Cerebellar nuclear complex (tissue), 1 donor: ENCODE results near the gene ETV7.
"Not testable (repeated sequence)": the region's sequence is repeated elsewhere in the genome, so short reads cannot be mapped to it uniquely, and the experiment has no call there.

ENCODE experiments used
- DNase-seq, 2 experiments: peaks; one replicate each; lab custom pipeline; 2025; lab: John Stamatoyannopoulos, UW

ETV7 gene

DNA sequence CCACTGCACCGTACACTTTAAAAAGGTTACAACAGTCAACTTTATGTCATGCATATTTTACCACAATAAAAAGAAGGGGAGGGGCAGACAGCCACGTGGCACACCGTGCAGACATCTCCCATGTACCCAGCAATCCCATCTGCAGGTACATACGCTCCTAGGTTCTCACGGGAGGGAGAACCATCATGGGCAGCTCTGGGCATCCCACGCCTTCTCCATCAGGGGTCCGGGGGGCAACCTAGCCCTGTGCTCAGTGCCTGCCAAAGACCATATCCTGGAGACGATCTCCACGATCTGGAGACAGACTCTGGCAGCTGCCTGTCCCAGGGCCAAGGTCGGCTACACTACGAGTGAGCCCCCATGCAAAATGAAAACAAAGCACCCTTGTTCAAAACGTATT, 48.3 kb downstream of the ETV7 start:
- DNase-seq, result no peak

DNA sequence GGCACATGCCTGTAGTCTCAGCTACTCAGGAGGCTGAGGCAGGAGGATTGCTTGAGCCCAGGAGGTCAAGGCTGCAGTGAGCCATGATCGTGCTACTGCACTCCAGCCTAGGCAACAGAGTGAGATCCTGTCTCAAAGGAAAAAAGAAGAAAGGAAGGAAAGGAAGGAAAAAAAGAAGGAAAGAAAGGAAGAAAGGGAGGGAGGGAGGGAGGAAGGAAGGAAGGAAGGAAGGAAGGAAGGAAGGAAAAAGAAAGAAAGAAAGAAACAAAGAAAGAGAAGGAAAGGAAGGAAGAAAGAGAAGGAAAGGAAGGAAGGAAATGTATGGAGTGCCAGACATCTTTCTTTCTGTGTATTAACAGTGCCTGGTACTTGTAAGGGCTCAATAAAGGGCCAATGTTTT, 49.2 kb downstream of the ETV7 start:
- DNase-seq, result not testable (repeated sequence)

DNA sequence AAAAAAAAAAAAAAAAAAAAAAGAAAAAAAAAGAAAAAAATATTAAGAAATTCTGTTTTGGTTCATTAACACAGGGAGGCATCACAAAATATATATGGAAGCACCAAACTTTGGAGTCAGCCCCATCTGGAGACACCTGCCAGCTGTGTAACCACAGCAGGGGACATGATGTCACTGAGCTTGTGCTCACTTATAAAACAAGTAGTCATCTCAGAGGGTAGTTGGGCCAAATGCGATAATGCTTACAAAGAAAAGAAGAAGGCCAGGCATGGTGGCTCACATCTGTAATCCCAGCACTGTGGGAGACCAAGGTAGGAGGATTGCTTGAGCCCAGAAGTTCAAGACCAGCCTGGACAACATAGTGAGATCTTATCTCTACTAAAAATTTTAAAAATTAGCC, 49.7 kb downstream of the ETV7 start:
- no peak for DNase-seq

DNA sequence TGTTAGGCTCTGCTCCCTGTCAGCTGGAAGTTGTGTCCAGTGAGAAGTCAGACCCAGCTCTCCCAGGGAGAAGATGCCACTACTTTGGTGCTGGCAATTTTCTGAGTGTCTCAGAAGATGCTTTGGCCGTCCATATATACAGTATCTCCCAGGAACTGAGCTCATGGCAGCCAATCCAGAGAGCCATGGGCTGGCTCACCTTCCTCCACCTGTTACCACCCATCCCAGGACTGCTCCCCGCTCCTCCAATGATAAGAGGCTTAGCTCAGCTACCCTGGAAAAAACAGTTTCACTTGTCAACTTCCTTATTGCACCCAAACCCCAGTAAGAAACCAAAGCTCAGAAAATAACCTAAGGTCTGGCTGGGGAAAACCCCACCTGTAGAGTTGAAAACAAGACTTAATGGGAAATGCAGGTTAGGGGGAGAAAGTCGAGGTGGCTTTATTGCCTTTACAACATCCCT, 50.7 kb downstream of the ETV7 start, which contains the start of gene BNIP5:
TSS of gene BNIP5 (minus strand) at position 110 of the 463 bp plus-strand sequence. CDS start 6,198 bp downstream, outside the sequence.
- DNase-seq, result no peak

DNA sequence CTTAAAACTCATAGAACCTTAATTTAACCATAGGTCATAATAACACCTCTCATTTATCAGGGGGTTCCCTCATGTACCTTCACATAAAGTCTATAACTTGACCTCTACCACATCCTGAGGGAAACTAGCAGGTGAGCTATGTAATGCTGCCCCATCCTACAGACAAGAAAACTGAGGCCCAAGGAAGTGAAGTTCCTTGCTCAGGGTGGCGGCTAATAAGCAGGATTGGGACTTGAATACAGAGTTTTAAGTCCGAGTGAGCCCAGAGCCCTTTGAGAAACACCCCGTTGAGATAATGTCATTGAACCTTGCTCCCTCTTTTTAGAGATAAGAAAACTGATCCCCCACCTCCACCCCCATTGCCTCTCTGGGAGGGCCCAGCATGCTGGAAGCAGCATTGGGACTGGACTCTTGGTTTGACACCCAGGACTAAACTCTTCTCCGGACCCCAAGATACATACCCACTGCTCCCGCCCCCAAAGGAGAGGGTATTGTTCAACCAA, 51.2 kb downstream of the ETV7 start:
- no peak for DNase-seq

DNA sequence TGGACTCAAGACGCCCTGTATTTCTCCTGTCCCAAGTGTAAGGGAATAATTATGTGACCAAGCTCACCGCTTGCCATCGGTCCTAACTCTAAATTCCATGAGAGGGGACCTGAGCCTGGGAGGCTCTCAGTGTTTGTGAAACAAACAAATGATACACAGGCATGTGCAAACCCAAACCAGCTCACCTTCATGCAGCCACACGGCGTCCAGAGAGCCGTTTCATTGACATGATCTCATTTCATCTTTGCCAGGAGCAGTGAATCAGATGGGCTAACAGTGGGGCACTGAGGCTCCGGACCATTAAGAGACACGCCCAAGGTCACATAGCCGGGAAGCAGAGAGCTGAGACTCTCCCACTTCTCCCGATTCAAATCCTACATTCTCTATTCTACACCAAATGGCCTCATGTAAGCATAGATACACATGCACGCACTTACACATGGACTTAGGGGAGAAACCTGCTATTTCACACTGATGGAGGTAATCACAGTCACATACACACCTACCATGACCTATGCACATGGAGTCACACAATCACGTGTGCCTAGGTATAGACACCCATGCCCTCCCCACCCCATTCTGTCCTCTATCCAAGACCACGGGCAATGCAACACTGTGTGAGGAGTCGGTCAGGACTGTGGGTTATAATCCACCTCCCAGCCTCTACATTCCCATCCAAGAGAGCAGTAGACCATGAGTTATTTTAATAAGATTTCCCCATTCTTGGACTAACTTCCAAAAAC, 51.8 kb downstream of the ETV7 start:
- DNase-seq, result no peak

DNA sequence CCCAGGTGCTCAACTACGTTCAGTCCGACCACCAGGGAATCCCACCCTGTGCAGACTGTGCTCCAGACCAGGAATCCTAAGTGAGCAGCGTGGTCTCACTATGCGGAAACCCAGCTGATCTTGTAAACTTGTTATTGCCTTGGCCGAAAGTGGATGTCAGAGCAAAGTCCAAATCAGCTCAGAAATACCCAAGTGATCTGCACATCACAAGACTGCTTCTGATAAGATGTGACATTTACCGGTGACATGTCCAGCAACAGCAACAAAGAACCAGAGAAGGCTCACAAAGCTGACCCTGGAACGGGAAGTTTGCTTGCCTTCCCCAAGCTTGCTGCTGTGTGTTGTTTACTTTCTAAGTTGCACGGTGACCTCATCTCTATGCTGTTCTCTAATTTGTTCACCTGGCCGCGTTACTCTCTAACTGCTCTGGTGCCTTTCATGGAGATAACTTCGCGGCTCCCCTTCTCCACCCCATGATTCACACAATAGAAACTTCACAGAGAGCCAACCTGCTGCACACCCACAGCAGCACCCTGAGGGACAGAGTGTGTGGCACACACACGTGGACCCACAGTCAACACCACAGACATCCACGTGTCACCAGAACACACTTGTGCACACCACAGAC, 52.5 kb downstream of the ETV7 start:
- DNase-seq, result no peak

DNA sequence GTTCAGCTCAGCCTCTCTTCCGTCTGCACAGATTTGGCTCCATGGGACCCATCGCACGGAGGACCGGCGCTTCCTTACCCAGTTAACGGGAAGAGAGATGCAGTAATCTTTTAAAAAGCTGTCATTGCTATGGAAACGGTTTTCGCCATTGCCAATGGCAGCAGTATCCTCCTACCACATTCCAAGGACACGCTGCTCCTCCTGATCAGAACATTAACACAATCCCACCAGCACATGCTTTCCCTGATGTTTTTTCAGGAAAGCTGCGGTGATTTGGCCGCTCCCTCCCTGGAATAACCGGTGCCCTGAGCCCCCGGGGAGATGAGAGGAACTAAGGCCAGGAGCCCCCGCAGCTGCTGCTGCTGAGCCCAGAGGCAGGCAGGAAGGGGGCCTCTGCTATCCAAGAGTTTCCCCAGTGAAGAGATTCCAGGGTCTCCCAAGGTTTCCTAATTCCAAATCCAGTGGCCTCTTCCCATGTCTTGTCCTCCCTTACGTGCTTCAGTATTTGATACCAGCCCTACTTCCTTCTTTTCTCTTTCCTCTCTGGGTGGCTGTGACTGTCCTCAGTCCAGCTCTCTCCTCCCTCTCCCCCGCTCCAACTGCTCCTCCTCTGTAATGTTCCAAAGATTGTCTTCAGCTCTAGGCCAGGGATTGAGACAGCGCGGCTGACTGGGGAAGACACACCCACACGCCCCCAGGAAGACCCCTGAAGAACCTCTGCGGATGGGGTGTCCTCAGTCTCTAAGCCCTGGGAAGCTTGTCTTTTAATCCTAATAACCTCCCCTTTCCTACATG, 53.3 kb downstream of the ETV7 start:
- no peak for DNase-seq

DNA sequence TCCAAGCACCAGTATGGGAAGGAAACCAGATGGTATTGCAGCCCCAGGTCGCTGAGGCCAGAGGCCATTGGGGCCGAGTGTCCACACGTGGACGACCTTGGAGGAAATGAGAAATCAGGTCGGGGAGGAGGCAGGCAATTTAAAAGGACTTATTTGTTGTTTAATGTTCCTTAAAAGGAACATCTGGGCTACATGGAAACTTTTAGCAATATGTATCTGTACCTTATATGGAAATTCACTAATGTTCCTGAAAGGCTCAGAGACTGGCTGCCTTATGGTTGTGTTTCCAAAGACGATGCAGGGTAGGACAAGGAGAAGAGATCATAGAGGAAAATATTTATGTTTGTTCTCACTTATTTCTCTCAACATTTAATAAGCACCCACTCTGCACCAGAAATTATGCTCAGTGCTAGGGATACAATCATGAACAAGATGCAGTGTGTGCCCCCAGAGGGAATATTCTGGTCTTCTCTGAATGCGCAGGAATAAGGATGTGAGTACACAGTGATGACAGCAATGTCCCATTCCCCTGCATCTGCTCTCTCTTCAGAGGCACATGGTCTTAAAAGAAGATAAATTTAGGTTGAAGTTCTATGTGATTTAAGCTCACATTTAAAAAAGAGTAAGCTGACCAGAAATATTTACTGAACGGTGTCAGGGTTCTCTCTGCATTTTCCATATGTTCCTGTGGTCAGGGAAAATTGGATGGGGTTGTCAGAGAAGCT, 54.1 kb downstream of the ETV7 start:
- DNase-seq, result no peak

DNA sequence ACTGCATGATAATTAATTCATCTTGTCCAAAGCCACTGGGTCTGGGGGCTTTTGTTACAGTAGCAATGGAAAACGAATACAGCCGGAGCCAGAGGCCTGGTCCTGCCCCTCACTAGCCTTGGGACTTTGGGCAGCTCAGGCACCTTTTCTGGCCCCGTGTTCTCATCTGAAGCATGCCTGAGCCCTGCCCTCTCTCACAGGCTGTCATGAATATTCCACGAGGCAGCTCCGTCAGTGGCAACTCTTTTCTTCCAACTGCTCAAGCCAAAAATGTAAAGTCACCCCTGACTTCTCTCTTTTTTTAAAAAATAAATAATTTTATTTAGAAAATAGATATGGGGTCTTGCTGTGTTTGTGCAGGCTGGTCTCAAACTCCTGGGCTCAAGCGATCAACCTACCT, 56.1 kb downstream of the ETV7 start:
- no peak for DNase-seq

DNA sequence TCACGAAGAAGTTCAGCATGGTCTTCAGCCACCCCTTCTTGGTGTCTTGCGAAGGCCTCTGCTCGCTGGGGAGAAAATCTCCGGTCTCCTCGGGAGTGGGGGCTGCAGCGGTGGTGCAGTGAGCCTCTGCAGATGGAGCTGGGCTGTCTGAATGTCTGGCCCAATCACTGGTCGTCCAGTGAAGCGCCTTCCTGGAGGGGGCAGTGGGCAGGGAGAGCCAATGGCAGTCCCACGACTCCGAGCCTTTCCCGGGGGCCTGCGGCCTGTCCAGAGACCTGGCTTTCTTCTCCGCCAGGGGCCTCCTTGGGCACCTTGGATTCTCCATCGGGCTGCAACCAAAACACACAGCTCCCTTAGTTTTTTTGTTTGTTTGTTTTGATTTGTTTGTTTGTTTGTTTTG, 57.1 kb downstream of the ETV7 start:
- DNase-seq, result no peak

DNA sequence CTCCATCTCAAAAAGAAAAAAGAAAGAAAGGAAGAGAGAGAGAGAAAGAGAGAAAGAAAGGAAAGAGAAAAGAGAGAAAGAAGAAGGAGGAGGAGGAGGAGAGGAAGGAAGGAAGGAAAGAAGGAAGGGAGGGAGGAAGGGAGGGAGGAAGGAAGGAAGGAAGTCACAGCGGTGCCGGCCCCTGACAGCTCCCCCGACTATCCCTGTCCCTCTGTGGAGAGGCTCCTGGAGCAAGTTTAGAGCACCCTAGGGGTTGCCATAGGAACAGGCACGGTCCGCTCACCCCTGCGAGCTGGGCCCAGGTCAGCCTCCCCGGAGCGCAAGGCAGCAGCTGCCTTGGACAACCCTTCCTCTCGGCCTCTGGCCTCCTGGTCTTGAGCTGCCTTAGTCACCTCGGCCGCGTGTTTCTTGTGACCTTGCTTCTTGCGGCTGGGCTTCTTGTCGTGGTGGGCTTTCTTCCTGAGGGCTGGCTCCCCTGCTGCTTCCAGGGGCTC, 57.6 kb downstream of the ETV7 start:
- DNase-seq, result no peak

DNA sequence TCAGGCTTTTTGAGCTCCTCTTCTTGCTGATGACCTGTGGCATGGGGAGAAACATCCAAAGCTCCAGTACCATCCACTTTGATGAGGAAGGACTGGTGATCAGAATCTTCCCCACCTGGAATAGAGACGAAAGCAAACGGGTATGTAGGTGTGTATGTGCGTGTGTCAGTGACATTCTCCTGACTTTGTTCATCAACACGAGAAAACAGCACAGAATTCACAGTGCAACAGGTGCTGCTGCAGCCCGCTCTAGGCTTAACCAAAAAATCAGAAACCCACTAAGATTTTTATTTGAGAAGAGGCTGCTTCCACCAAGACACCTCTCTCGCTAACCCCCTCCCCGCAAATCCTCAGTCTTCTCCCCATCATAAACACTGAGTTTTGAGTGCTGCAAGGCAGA, 58.9 kb downstream of the ETV7 start:
- no peak for DNase-seq

DNA sequence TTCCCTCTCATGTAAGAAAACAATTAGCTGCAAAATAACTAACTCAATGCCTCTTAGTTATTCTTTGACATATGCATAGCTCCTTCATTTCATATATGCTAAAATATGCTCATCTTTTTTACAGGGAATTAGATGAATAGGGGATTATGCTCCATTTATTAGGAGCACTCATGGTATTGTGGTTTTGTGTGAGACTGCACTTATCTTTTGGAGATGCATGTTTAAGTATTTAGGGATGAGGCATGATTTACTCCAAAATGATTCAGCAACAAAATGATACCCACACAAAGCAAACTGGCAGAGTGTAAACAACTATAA, 59.6 kb downstream of the ETV7 start:
- DNase-seq, result no peak

DNA sequence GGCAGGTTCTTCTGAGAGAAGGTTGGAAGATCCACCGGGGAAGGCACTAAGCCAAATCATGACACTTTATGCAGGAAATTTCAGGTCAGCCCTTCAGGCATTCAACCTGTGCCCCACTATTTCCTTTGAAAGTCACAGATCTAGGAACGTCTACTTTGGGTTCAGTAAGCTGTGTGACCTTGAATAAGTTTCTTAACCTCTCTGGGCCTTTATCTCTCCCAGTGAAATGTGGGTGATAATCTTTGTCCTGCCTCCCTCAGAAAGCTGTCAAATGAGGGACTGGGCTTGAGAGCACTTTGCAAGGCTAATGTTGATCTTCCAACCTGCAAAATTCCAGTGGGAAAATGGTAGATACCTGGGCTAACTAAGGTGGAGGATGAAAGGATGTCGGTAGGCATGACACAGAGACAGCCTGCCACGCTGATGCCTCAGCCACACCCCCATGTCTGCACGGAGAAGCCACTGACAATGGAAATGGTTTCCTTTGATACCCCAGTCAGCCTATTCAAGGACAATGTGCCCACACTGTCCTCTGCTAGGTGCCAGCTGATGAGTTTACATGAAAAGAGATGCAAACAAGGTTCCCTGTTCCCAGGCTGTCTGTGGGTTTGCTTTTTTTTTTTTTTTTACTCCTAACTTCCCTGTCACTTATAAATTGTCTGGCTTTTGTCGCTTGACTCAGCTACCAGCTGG, 60.1 kb downstream of the ETV7 start:
- no peak for DNase-seq

DNA sequence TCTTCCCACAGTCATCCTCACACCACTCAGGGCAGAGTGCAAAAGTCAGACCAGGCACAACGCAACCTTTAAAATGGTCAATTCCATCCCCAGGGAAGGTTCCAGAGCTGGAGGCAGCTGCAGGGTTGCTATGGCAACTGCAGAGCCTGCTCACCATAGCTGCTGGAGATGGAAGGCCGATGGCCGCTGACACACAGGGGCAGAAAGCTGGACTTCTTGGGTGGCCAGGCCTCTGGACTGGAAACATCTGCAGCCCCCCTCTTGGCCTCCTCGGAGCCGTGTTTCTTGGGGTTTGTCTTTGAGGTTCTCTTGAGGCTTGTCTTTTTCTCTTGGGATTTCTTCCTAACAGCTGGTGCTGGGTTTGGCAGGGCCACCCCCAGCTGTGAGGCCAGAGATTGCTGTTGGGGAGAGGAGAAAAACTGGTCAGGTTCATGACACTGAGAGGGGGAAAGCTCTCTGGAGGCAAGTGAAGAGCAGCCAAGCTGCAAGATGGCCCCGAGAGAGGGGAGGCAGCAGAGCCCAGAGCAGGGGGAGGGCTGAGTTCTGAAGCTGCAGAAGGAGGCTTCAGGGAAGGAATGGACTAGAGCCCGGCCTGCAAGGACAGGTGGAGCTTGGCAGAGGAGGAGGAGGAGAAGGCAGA, 61.0 kb downstream of the ETV7 start:
- no peak for DNase-seq

DNA sequence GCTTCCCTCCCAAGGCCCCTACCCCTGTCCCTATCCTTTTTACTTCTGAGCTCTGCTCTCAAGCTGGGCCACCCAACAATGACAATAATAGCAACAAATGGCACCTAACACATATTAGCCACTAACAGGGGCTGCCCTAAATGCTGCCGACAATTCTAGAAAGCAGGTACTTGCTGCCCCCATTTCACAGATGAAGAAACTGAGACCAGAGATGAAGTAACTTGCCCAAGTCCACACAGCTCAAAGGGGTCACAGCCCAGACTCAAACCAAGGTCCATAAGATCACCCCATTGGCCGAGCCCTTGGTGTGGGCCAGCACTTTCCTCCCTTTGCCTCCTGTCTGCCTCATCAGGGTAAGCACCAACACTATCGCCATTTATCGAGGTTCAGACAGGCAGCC, 62.8 kb downstream of the ETV7 start:
- no peak for DNase-seq

DNA sequence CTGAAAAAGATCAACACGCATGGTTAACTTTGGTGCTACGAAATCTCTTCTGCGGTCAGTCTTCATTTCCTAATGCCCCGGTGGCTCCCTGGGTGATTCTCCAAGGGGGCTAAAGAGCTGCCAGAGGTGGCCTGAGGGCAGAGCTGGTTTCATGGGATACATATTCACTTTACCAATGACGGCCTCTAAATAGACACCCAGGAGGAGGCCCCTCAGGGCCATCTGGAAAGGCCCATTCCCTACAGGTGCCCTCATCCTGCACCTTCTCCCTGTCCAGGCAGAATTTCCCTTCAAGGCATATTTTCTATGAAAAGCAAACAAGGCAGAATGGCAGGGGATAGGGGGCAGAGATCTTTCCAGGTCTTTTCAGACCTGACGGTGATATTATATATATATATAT, 63.3 kb downstream of the ETV7 start:
- no peak for DNase-seq

DNA sequence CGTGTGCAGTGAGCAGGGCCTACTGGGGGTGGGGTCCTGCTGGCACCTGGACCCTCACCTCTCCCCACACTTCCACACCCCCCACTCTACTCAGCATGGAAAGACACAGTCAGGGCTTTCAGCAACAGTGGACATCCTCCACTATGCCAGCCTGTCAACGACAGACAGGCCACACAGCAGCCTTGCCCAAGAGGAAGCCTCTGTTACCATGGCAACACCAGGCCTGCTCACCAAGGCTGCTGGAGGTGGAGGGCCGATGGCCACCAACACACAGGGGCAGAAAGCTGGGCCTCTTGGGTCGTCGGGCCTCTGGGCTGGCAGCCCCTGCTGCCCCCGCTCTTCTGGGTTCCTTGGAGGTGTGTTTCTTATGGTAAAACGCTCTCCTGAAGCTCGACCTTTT, 64.4 kb downstream of the ETV7 start:
- DNase-seq, result no peak

DNA sequence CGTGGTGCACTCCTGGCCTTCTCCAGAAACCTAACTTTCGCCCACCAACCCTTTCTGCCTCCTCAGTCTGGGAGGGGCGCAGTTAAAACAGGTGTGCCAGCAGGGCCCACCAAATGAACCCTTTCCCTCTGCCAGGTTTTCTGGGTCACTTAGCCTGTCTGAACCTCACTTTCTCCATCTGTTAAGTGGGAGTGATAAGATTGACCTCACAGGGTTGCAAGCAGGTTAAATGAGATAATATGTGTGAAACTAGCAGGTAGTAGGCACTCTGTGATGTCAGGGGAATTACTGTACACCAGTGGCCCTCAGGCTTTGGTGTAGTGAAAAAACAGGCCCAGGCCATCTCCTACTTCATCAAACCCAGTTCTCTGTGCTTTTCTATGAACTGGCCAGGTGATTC, 64.9 kb downstream of the ETV7 start:
- no peak for DNase-seq

DNA sequence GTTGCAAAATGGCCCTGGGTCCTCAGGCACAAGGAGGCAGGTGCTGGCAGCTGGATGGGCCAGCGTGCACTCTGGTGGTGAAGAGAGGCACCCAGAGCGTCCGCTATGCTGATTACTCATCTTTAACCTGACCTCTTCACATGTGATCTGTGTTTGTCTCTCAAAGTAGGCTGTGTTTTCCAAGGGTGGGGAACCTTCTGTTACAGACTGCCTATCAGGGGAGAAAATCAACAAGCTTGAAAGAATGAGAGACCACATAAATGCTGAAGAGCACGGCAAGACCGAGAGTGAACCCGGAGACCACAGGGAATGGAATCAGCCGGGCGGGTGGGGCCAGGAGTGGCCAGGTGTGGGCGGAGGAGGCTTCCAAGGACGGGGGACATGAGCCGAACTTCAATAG, 67.0 kb downstream of the ETV7 start:
- no peak for DNase-seq
